ENCODE results near the gene RBM15B. TPM values are rescaled to one million over a fixed set of nuclear protein-coding genes. Genes with fewer than 3 reads are reported as not detected.

Gene RBM15B
- total RNA-seq, 4 donors from 2014 or later: 4.9 to 13.7 (median 8.9) TPM

GRCh38 chr3:51375571-51375970 is 15.5 kb upstream of the RBM15B start:
- Histone ChIP-seq H3K27ac (no peak overlapping the region), H3K9me3 (no peaks in the 10 kb centered on the region), H3K36me3 (no peaks in the 10 kb centered on the region), H3K4me1 (no peaks in the 10 kb centered on the region), H3K4me3 (no peak overlapping the region), H3K27me3 (no peaks in the 10 kb centered on the region)
- TF ChIP-seq CTCF (IDR thresholded peaks at IDR 0.05 in 4 of 5, conservative IDR thresholded peaks at IDR 0.05 in 1 of 5) (no peak), POLR2A (IDR thresholded peaks at IDR 0.05) (no peak)
- in situ Hi-C loops (cut with MboI; ENCODE audit: low sequenced_read_pairs in 4 of 4): loop anchor here in 3 of 4 donors (10.0 to 25.0 kb wide), 5 partner anchors 287 to 763 kb away; partner anchors contain the start of genes CISH (in 2 of the 3), MAPKAPK3 (in 2 of the 3) and TEX264 (in 1 of the 3)
- no peak for DNase-seq
- no peak for ATAC-seq
- intact Hi-C loops (cut with DNase I; ENCODE audit: low total_unique reads): no loop called here

DNA sequence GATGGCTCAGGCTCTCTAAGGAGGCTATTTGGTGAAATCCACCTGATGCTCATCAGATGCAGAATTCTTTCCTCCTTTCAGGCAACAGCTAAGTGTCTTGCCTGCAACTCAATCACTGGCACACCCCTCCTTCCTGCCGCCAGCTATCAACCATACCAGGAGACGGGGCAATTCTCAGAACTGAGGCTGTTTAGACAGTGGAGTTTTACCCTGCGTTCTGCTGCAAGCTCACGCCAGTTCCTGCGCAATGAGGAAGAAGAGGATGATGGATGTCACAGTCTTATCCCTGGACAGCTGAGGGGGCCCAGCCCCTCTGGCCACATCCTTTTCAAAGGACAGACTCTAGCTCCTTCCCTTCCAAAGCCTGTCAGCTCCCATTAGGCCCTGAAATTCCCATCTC is 13.0 kb upstream of the RBM15B start:
- ATAC-seq (no peak), DNase-seq (no peak)
- TF ChIP-seq CTCF (IDR thresholded peaks at IDR 0.05 in 4 of 5, conservative IDR thresholded peaks at IDR 0.05 in 1 of 5) (no peak), POLR2A (IDR thresholded peaks at IDR 0.05) (no peak)
- in situ Hi-C loops (cut with MboI; ENCODE audit: low sequenced_read_pairs in 4 of 4) (loop anchor here in 3 of 4 donors (10.0 to 25.0 kb wide), 5 partner anchors 284 to 766 kb away; partner anchors contain the start of genes CISH (in 2 of the 3), MAPKAPK3 (in 2 of the 3) and TEX264 (in 1 of the 3)), intact Hi-C loops (cut with DNase I; ENCODE audit: low total_unique reads) (no loop called here)
- no peak overlapping the region for H3K4me3 ChIP-seq
- H3K27ac ChIP-seq: no peak overlapping the region
- no peaks in the 10 kb centered on the region for H3K27me3 ChIP-seq
- no peaks in the 10 kb centered on the region for H3K4me1 ChIP-seq
- H3K36me3 ChIP-seq: no peaks in the 10 kb centered on the region
- no peaks in the 10 kb centered on the region for H3K9me3 ChIP-seq

DNA sequence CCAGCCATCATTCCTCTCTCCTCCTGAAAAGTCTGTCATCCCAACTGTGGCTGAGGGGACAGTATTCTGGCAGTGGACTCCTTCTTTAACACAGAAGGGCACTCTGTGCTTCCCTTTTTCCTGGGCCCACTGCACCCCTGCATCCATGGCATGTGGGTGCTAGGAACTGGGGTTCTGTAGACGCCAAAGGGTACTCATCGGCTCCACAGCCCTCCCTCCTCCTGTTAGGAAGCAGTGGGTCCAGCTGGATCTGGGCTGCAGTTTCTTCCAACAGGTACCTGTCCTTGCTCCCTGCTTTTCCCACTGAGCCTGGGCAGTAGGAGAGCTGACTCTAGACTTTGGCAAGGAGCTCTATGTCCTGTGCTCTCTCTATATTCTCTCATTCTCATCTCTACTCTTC is 12.4 kb upstream of the RBM15B start:
- in situ Hi-C loops (cut with MboI; ENCODE audit: low sequenced_read_pairs in 4 of 4): loop anchor here in 3 of 4 donors (10.0 to 25.0 kb wide), 5 partner anchors 284 to 766 kb away; partner anchors contain the start of genes CISH (in 2 of the 3), MAPKAPK3 (in 2 of the 3) and TEX264 (in 1 of the 3)
- ATAC-seq (no peak), DNase-seq (no peak)
- Histone ChIP-seq H3K4me3 (no peak overlapping the region), H3K4me1 (peaks cover 1 to 4% of the 10 kb centered on the region in 2 donors), H3K9me3 (no peaks in the 10 kb centered on the region), H3K27ac (no peak overlapping the region), H3K27me3 (no peaks in the 10 kb centered on the region), H3K36me3 (no peaks in the 10 kb centered on the region)
- TF ChIP-seq POLR2A (IDR thresholded peaks at IDR 0.05): no peak
- no peak for TF ChIP-seq CTCF (IDR thresholded peaks at IDR 0.05 in 4 of 5, conservative IDR thresholded peaks at IDR 0.05 in 1 of 5)
- intact Hi-C loops (cut with DNase I; ENCODE audit: low total_unique reads): no loop called here

DNA sequence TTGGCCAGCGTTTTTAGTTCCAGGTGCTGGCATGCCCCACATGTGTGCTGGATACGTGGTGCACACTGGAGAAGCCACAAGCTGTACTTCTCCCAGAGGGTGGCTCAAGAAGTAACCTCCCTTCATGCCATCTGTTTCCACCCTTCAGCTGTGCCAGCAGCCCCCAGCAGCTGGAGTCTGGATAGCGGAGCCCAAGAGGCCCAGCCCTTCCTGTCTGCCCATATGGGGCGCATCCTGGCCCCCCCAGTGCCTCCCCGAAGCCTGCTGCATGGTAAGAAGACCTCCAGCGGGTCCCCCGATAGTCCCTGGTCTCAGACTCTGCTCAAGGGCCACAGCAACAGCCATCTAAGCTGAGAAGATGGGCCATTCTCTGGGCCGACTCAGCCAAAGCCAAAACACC is 11.8 kb upstream of the RBM15B start:
- intact Hi-C loops (cut with DNase I; ENCODE audit: low total_unique reads): no loop called here
- Histone ChIP-seq H3K4me3 (no peak overlapping the region), H3K27ac (no peak overlapping the region), H3K9me3 (no peaks in the 10 kb centered on the region), H3K4me1 (peaks cover 6 to 10% of the 10 kb centered on the region in 2 donors), H3K36me3 (no peaks in the 10 kb centered on the region), H3K27me3 (no peaks in the 10 kb centered on the region)
- ATAC-seq: no peak
- TF ChIP-seq CTCF (IDR thresholded peaks at IDR 0.05 in 4 of 5, conservative IDR thresholded peaks at IDR 0.05 in 1 of 5) (no peak), POLR2A (IDR thresholded peaks at IDR 0.05) (no peak)
- DNase-seq: no peak
- in situ Hi-C loops (cut with MboI; ENCODE audit: low sequenced_read_pairs in 4 of 4): loop anchor here in 3 of 4 donors (10.0 to 25.0 kb wide), 5 partner anchors 283 to 767 kb away; partner anchors contain the start of genes CISH (in 2 of the 3), MAPKAPK3 (in 2 of the 3) and TEX264 (in 1 of the 3)
